Parathyroid adenoma (tissue), 2 donors: ENCODE measurements around the gene AREL1.

Experiments used
- H2AFZ ChIP-seq: fragments of 300-600 bp; sonication (generic); one replicate; pipeline ENCODE4 v1.7.0; 2017; ENCODE audit warnings: antibody characterized with exemption, mild to moderate bottlenecking
- H3K27ac ChIP-seq: fragments of 300-600 bp; sonication (generic); one replicate; pipeline ENCODE4 v1.7.0; 2017
- H3K27me3 ChIP-seq: fragments of 300-600 bp; sonication (generic); one replicate; pipeline ENCODE4 v1.7.0; 2017; ENCODE audit warnings: low read length; ENCODE audit not compliant: control insufficient read depth, insufficient read depth
- H3K36me3 ChIP-seq: fragments of 300-600 bp; sonication (generic); one replicate; pipeline ENCODE4 v1.7.0; 2017; ENCODE audit warnings: low read length; ENCODE audit not compliant: control insufficient read depth, insufficient read depth
- H3K4me1 ChIP-seq: fragments of 300-600 bp; sonication (generic); one replicate; pipeline ENCODE4 v1.7.0; 2017; ENCODE audit warnings: control low read depth
- H3K4me2 ChIP-seq: fragments of 300-600 bp; sonication (generic); one replicate; pipeline ENCODE4 v1.7.0; 2017; ENCODE audit warnings: low read length
- H3K4me3 ChIP-seq: fragments of 300-600 bp; sonication (generic); one replicate; pipeline ENCODE4 v1.7.0; 2017; ENCODE audit warnings: low read depth, low read length
- H3K79me2 ChIP-seq: fragments of 300-600 bp; sonication (generic); one replicate; pipeline ENCODE4 v1.7.0; 2017; ENCODE audit warnings: control low read depth
- H3K9ac ChIP-seq: fragments of 300-600 bp; sonication (generic); one replicate; pipeline ENCODE4 v1.7.0; 2017; ENCODE audit warnings: mild to moderate bottlenecking
- H3K9me3 ChIP-seq: fragments of 300-600 bp; sonication (generic); one replicate; pipeline ENCODE4 v1.7.0; 2017; ENCODE audit warnings: low read length; ENCODE audit not compliant: control insufficient read depth
- CTCF ChIP-seq: fragments of 300-600 bp; sonication (generic); IDR thresholded peaks from one replicate; pipeline ENCODE4 v1.7.0; 2017; ENCODE audit warnings: antibody characterized with exemption, mild to moderate bottlenecking
- donor health status: primary hyperparathyroidism.

Gene AREL1

GRCh38 chr14:74733221-74733620 lies 20.3 kb upstream of the AREL1 start:
- Histone ChIP-seq H3K36me3 (no peaks in the 10 kb centered on the region), H3K4me2 (no peak overlapping the region), H3K9me3 (no peaks in the 10 kb centered on the region), H3K27ac (no peak overlapping the region), H3K79me2 (no peaks in the 10 kb centered on the region), H3K4me3 (no peak overlapping the region), H3K9ac (no peak overlapping the region), H3K4me1 (no peaks in the 10 kb centered on the region), H2AFZ (no peak overlapping the region), H3K27me3 (no peaks in the 10 kb centered on the region)
- TF ChIP-seq CTCF: no peak

GRCh38 chr14:74732387-74732786 lies 19.5 kb upstream of the AREL1 start:
- Histone ChIP-seq H3K4me1 (no peaks in the 10 kb centered on the region), H3K4me2 (no peak overlapping the region), H3K79me2 (no peaks in the 10 kb centered on the region), H2AFZ (no peak overlapping the region), H3K27ac (no peak overlapping the region), H3K4me3 (no peak overlapping the region), H3K36me3 (no peaks in the 10 kb centered on the region), H3K9ac (no peak overlapping the region), H3K27me3 (no peaks in the 10 kb centered on the region), H3K9me3 (no peaks in the 10 kb centered on the region)
- no peak for TF ChIP-seq CTCF

- no peak overlapping the region for H3K4me2 ChIP-seq
- no peak overlapping the region for H3K4me3 ChIP-seq
- no peaks in the 10 kb centered on the region for H3K36me3 ChIP-seq
- no peaks in the 10 kb centered on the region for H3K9me3 ChIP-seq
- peaks cover 2% of the 10 kb centered on the region for H3K79me2 ChIP-seq
- no peak overlapping the region for H3K9ac ChIP-seq
- no peaks in the 10 kb centered on the region for H3K27me3 ChIP-seq
- no peaks in the 10 kb centered on the region for H3K4me1 ChIP-seq
- no peak for TF ChIP-seq CTCF
- no peak overlapping the region for H3K27ac ChIP-seq
- H2AFZ ChIP-seq: no peak overlapping the region
Observed at GRCh38 chr14:74723134-74723533, 10.3 kb upstream of the AREL1 start.

GRCh38 chr14:74720526-74720925 lies 7.6 kb upstream of the AREL1 start:
- no peaks in the 10 kb centered on the region for H3K4me1 ChIP-seq
- no peaks in the 10 kb centered on the region for H3K27me3 ChIP-seq
- H3K4me2 ChIP-seq: no peak overlapping the region
- no peak for TF ChIP-seq CTCF
- no peak overlapping the region for H3K4me3 ChIP-seq
- no peak overlapping the region for H2AFZ ChIP-seq
- no peaks in the 10 kb centered on the region for H3K36me3 ChIP-seq
- H3K9ac ChIP-seq: no peak overlapping the region
- peaks cover 2% of the 10 kb centered on the region for H3K79me2 ChIP-seq
- H3K27ac ChIP-seq: no peak overlapping the region
- no peaks in the 10 kb centered on the region for H3K9me3 ChIP-seq

GRCh38 chr14:74713395-74713735 lies 485 bp upstream of the AREL1 start:
- Histone ChIP-seq H3K9me3 (no peaks in the 10 kb centered on the region), H3K27ac (peak overlapping the region; percentile 68), H3K9ac (no peak overlapping the region), H3K4me2 (peak overlapping the region; percentile 99), H3K4me3 (peak overlapping the region; percentile 99), H3K27me3 (no peaks in the 10 kb centered on the region), H3K36me3 (no peaks in the 10 kb centered on the region), H3K79me2 (peaks cover 21% of the 10 kb centered on the region), H3K4me1 (no peaks in the 10 kb centered on the region), H2AFZ (peak overlapping the region; percentile 92)
- no peak for TF ChIP-seq CTCF
